GM21619 (cell line): ENCODE measurements around the gene SMAD6.
A peak's percentile ranks its signal among the peaks of the same experiment; 100 is the strongest.
"Not testable (repeated sequence)": the region's sequence is repeated elsewhere in the genome, so short reads cannot be mapped to it uniquely, and the experiment has no call there.

Source experiments
- ATAC-seq: cut with Tn5 transposase; IDR thresholded peaks from one replicate; pipeline ENCODE4 v1.9.1; 2021; ENCODE audit not compliant: unreplicated experiment

Gene SMAD6

GRCh38 chr15:66755298-66756068, 53.4 kb downstream of the SMAD6 start:
- ATAC-seq: no peak

- ATAC-seq: no peak
These were observed 54.3 kb downstream of the SMAD6 start for GRCh38 chr15:66756295-66756694.

- ATAC-seq: no peak
These were observed 55.0 kb downstream of the SMAD6 start for GRCh38 chr15:66757030-66757429.

- no peak for ATAC-seq
These were observed 55.5 kb downstream of the SMAD6 start for GRCh38 chr15:66757521-66757920.

GRCh38 chr15:66758217-66758616, 56.2 kb downstream of the SMAD6 start:
- ATAC-seq: not testable (repeated sequence)

- ATAC-seq: no peak
These were observed 56.8 kb downstream of the SMAD6 start for GRCh38 chr15:66758844-66759243.

- ATAC-seq: no peak
These were observed 58.3 kb downstream of the SMAD6 start for GRCh38 chr15:66760097-66760967.

GRCh38 chr15:66760968-66761725, 59.1 kb downstream of the SMAD6 start:
- ATAC-seq: no peak

- ATAC-seq: no peak
These were observed 59.9 kb downstream of the SMAD6 start for GRCh38 chr15:66761726-66762595.

- no peak for ATAC-seq
These were observed 61.4 kb downstream of the SMAD6 start for GRCh38 chr15:66763186-66764071.

GRCh38 chr15:66764072-66764786, 62.2 kb downstream of the SMAD6 start:
- ATAC-seq: no peak

GRCh38 chr15:66765478-66766281, 63.6 kb downstream of the SMAD6 start:
- peak; percentile 75 for ATAC-seq

GRCh38 chr15:66766282-66767230, 64.5 kb downstream of the SMAD6 start:
- ATAC-seq: no peak

GRCh38 chr15:66767240-66767659, 65.2 kb downstream of the SMAD6 start:
- no peak for ATAC-seq

GRCh38 chr15:66768987-66769386, 67.0 kb downstream of the SMAD6 start:
- ATAC-seq: no peak

- ATAC-seq: no peak
These were observed 68.7 kb downstream of the SMAD6 start for GRCh38 chr15:66770518-66771350.
